Measurements from ENCODE around the gene SIX5. TPM values are rescaled to one million over a fixed set of nuclear protein-coding genes. Genes with fewer than 3 reads are reported as not detected.
"Not testable (repeated sequence)": the region's sequence is repeated elsewhere in the genome, so short reads cannot be mapped to it uniquely, and the experiment has no call there.

SIX5 gene
- total RNA-seq, 4 donors from 2014 or later: 10.5 to 14.7 (median 14.3) TPM

GRCh38 chr19:45733160-45733810 lies 35.8 kb downstream of the SIX5 start, which contains the start of gene MEIOSIN:
TSS of gene MEIOSIN (plus strand) at chr19:45733439. CDS start at chr19:45735377, 1,938 bp downstream.
- no peak within 1 kb of the TSS for H3K27ac ChIP-seq
- H3K27me3 ChIP-seq: no peaks in the 10 kb centered on the region
- H3K4me3 ChIP-seq: no peak within 1 kb of the TSS
- TF ChIP-seq EP300 (IDR thresholded peaks at IDR 0.05) (no peak), POLR2AphosphoS5 (IDR thresholded peaks at IDR 0.05) (no peak), POLR2A (IDR thresholded peaks at IDR 0.05) (no peak), CTCF (IDR thresholded peaks at IDR 0.05) (no peak)
- DNase-seq (ENCODE audit: low spot score in 2 of 2): no peak
- WGBS: 93% methylated on average over 26 of the region's 59 CpGs
- H3K36me3 ChIP-seq: no peaks in the 10 kb centered on the region
- no peaks in the 10 kb centered on the region for H3K9me3 ChIP-seq
- peaks cover 17% of the 10 kb centered on the region for H3K4me1 ChIP-seq

- no peaks in the 10 kb centered on the region for H3K9me3 ChIP-seq
- peaks cover under 1% of the 10 kb centered on the region for H3K36me3 ChIP-seq
- peaks cover 27% of the 10 kb centered on the region for H3K4me1 ChIP-seq
- peak within 1 kb of the TSS; percentile 95 for H3K4me3 ChIP-seq
- peak; percentile 97 to 98 for DNase-seq (ENCODE audit: low spot score in 2 of 2)
- H3K27ac ChIP-seq: peak within 1 kb of the TSS; percentile 83
- no peaks in the 10 kb centered on the region for H3K27me3 ChIP-seq
- TF ChIP-seq POLR2A (IDR thresholded peaks at IDR 0.05) (peak in 1 of 2 donors; percentile 18), POLR2AphosphoS5 (IDR thresholded peaks at IDR 0.05) (peak in 1 of 3 donors; percentile 70), EP300 (IDR thresholded peaks at IDR 0.05) (no peak)
- WGBS: under 1% methylated on average over 48 of the region's 48 CpGs
Observed at GRCh38 chr19:45730368-45731288, 38.4 kb downstream of the SIX5 start, which contains the start of gene FBXO46. TSS of gene FBXO46 (minus strand) at chr19:45730896. CDS start at chr19:45713495, 17,401 bp downstream.

- Histone ChIP-seq H3K36me3 (peaks cover 9% of the 10 kb centered on the region), H3K27ac (peak overlapping the region; percentile 83), H3K4me1 (peaks cover 27% of the 10 kb centered on the region), H3K9me3 (no peaks in the 10 kb centered on the region), H3K27me3 (no peaks in the 10 kb centered on the region), H3K4me3 (peak overlapping the region; percentile 95)
- WGBS: 3% methylated on average over 10 of the region's 10 CpGs
- TF ChIP-seq EP300 (IDR thresholded peaks at IDR 0.05) (no peak), POLR2AphosphoS5 (IDR thresholded peaks at IDR 0.05) (no peak), CTCF (IDR thresholded peaks at IDR 0.05) (no peak), POLR2A (IDR thresholded peaks at IDR 0.05) (no peak)
- DNase-seq (ENCODE audit: low spot score in 2 of 2): no peak
Observed at GRCh38 chr19:45729800-45730290, 39.2 kb downstream of the SIX5 start.

- Histone ChIP-seq H3K36me3 (peaks cover 11% of the 10 kb centered on the region), H3K4me1 (peaks cover 27% of the 10 kb centered on the region)
- not testable (repeated sequence) for H3K4me3 ChIP-seq; H3K27me3 ChIP-seq; H3K9me3 ChIP-seq; H3K27ac ChIP-seq; DNase-seq (ENCODE audit: low spot score in 2 of 2)
- WGBS: 90% methylated on average over 18 of the region's 18 CpGs
Observed at GRCh38 chr19:45728683-45729082, 40.4 kb downstream of the SIX5 start.

- WGBS: 97% methylated on average over 11 of the region's 11 CpGs
- Histone ChIP-seq H3K36me3 (peaks cover 10% of the 10 kb centered on the region), H3K4me1 (peaks cover 44% of the 10 kb centered on the region)
- not testable (repeated sequence) for H3K4me3 ChIP-seq; H3K27me3 ChIP-seq; H3K9me3 ChIP-seq; DNase-seq (ENCODE audit: low spot score in 2 of 2); H3K27ac ChIP-seq
Observed at GRCh38 chr19:45720065-45720464, 49.0 kb downstream of the SIX5 start.

GRCh38 chr19:45717983-45718650 lies 50.9 kb downstream of the SIX5 start:
- no peaks in the 10 kb centered on the region for H3K9me3 ChIP-seq
- WGBS: 46% methylated on average over 11 of the region's 12 CpGs
- TF ChIP-seq POLR2A (IDR thresholded peaks at IDR 0.05) (no peak), POLR2AphosphoS5 (IDR thresholded peaks at IDR 0.05) (no peak), EP300 (IDR thresholded peaks at IDR 0.05) (no peak), CTCF (IDR thresholded peaks at IDR 0.05) (no peak)
- peaks cover 43% of the 10 kb centered on the region for H3K4me1 ChIP-seq
- H3K27me3 ChIP-seq: no peaks in the 10 kb centered on the region
- H3K36me3 ChIP-seq: peaks cover 2% of the 10 kb centered on the region
- H3K27ac ChIP-seq: peak overlapping the region; percentile 91
- no peak for DNase-seq (ENCODE audit: low spot score in 2 of 2)
- H3K4me3 ChIP-seq: peak overlapping the region; percentile 68

All from suprapubic skin (tissue), 4 donors.